ENCODE results near the gene NFE2L3.

The NFE2L3 gene

DNA sequence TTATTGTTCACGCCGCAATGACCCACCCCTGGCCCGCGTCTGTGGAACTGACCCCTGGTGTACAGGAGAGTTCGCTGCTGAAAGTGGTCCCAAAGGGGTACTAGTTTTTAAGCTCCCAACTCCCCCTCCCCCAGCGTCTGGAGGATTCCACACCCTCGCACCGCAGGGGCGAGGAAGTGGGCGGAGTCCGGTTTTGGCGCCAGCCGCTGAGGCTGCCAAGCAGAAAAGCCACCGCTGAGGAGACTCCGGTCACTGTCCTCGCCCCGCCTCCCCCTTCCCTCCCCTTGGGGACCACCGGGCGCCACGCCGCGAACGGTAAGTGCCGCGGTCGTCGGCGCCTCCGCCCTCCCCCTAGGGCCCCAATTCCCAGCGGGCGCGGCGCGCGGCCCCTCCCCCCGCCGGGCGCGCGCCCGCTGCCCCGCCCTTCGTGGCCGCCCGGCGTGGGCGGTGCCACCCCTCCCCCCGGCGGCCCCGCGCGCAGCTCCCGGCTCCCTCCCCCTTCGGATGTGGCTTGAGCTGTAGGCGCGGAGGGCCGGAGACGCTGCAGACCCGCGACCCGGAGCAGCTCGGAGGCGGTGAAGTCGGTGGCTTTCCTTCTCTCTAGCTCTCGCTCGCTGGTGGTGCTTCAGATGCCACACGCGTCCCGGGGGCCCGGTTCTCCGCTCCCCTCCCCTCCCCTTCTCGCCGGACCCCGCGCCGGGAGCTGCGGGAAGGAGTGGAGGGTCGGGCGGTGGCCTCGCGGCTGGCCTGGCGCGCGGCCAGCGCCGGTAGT lies 49.4 kb downstream of the NFE2L3 start, which contains the start of gene CBX3:
Gene CBX3 (plus strand): TSS at position 499 of the 772 bp plus-strand sequence. CDS start 1,254 bp downstream, outside the sequence.
- peak; percentile 85 to 89 for DNase-seq

DNA sequence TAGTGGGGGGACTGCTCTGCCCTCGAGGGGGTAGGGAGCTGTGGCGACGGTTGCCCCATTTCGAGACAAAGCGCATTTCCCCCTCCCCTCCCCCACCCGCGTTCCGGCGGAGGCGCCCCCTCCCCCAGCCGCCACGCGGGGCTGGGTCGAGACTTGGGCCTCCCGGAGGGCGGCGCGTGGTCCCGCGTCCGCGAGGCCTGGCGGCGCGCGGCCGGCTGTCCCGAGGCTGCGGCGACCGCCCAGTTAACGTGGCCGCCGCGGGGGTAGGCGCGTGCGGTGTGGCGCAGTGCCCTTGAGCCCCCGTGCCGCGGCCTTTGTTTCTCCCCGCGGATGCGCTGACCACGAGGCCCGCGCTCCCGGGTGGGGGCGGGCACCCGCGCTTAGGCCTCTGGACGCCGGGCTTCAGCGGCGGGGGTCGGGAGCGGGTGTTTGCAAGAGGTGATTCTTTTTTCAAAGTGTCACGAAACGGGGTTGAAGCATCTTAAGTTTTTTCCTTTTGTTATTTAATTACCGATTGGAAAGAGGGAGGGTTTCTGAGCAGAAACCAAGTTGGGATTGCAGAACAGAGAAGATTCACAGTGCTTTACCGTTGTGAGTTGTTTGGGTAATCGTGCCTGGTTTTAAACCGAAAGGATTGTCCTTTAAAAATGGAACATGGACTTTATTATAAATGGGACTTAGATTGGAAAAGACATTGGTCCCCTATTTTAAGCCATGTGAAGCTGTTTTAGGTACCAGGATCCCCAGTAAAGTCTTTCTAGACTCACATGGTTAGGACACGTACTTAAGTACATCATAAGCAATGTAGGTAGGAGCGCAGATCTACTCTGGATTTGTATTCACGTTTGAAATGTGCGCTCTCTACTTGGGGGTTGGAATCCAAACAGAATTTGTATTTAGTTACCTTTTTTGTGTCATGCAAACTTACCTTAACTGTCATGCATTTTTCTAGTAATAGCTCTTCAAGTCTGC lies 50.3 kb downstream of the NFE2L3 start:
- DNase-seq, result peak; percentile 26 to 67

- no peak for DNase-seq
Observed at GRCh38 chr7:26203016-26203415, 51.0 kb downstream of the NFE2L3 start.

DNA sequence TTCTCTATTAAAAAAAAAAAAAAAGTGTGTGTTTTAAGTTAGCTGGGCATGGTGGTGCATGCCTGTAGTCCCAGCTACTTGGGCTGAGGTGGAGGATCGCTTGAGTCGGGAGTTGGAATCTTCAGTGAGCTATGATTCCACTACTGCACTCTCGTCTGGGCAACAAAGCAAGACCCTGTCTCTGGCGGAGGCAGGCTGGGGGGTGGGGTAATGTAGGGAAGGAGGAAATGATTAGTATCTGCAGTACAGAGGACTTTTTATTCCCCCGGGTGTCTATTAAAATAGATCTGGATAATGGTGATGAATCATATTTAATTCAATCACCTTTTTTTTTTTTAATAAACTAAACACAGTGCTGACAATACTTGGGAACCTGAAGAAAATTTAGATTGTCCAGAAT lies 56.0 kb downstream of the NFE2L3 start:
- no peak for DNase-seq

- DNase-seq, result no peak
Observed at GRCh38 chr7:26212921-26213718, 61.1 kb downstream of the NFE2L3 start.

DNA sequence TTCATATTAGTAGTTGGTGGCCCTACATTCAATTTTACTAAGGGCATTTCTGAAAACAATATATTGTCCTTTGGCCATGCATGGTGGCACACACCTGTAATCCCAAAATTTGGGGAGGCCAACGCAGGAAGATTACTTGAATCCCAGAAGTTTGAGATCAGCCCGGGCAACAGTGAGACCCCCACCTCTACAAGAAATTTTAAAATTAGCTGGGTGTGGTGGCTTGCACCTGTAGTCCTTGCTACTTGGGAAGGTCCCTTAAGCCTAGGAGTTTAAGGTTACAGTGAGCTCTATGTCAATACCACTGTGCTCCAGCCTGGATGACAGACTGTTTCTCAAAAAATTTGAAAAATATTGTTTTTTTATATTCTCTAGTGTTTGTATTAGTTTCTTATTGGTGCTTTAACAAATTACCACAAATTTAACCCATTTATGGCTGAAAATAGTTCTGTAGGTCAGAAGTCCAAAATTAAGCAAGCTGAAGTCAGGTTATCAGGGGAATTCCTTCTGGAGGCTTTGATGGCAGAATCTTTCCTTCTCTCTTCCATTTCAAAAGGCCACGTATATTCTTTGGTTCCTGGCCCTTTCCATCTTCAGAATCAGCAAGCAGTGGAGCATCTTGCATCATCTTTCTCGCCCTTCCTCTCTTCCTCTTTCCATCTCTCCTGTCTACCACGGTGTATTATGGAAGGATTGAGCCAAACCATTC lies 62.0 kb downstream of the NFE2L3 start:
- no peak for DNase-seq

GRCh38 chr7:26216049-26216448 lies 64.1 kb downstream of the NFE2L3 start:
- no peak for DNase-seq

DNA sequence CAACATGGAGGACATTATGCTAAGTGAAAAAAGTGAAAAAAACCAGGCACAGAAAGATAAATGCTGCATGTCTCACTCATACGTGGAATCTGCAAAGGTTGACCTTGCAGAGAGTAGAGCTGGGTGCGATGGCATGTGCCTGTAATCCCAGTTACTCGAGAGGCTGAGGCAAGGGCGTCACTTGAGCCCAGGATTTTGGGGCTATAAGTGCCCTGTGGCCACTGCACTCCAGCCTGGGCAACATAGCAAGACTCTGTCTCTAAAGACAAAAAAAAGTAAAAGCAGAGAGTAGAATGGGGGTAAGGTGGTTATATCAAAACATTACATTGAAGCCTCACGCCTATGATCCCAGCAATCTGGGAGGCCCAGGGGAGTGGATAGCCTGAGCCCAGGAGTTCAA lies 72.4 kb downstream of the NFE2L3 start:
- no peak for DNase-seq

DNA sequence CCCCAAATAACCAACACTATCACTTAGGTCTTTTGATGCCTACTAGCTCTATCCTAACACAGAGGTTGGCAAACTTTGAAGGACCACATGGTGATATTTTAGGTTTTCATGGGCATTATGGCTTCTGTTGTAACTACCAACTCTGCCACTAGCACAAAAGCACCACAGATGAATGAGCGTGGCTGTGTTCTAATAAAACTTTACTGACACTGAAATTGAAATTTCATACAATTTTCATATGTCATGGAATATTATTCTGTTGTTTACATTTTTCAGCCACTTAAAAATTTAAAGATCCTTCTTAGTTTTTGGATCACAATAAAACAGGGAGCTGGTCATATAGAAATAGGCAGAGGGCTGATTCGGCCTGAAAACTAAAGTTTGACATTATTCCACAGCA lies 76.0 kb downstream of the NFE2L3 start:
- DNase-seq, result no peak

GRCh38 chr7:26233902-26234511 lies 82.0 kb downstream of the NFE2L3 start:
- DNase-seq, result no peak

Measured in hippocampal formation (tissue), 2 donors.